HepG2 (cell line): ENCODE results near the gene DNASE1L2. TPM values are rescaled to one million over a fixed set of nuclear protein-coding genes. Genes with fewer than 3 reads are reported as not detected.

ENCODE experiments used
- ELF3 ChIP-seq: IDR thresholded peaks from 2 replicates; pipeline ENCODE4 v1.6.1; 2016; ENCODE audit warnings: missing genetic modification reagents, missing compliant biosample characterization
- FUBP1 ChIP-seq: sonication (generic); formaldehyde crosslinking; IDR thresholded peaks from 2 replicates; pipeline ENCODE4 v1.5.1; 2020; ENCODE audit warnings: missing genetic modification reagents, mild to moderate bottlenecking, borderline replicate concordance
- HNRNPL ChIP-seq: fragments of 200-400 bp; formaldehyde crosslinking; IDR thresholded peaks from 2 replicates; pipeline ENCODE4 v1.6.1; 2017; ENCODE audit warnings: mild to moderate bottlenecking, low read depth, low read length
- NAIF1 ChIP-seq: sonication (generic); formaldehyde crosslinking; IDR thresholded peaks from 2 replicates; pipeline ENCODE4 v1.5.0; 2020; ENCODE audit warnings: mild to moderate bottlenecking, missing genetic modification reagents, borderline replicate concordance
- NFRKB ChIP-seq: fragments of 450-650 bp; IDR thresholded peaks from 2 replicates; pipeline ENCODE4 v1.6.1; 2017
- PBX2 ChIP-seq: IDR thresholded peaks from 2 replicates; pipeline ENCODE4 v1.6.1; 2016; ENCODE audit warnings: control low read depth
- XBP1 ChIP-seq: sonication (generic); formaldehyde crosslinking; IDR thresholded peaks from 2 replicates; pipeline ENCODE4 v1.5.0; 2020; ENCODE audit warnings: missing genetic modification reagents
- ZFY ChIP-seq: sonication (generic); formaldehyde crosslinking; IDR thresholded peaks from 2 replicates; pipeline ENCODE4 v1.4.0; 2020; ENCODE audit warnings: missing genetic modification reagents
- ZNF362 ChIP-seq: sonication (generic); formaldehyde crosslinking; IDR thresholded peaks from 2 replicates; pipeline ENCODE4 v1.4.0; 2020; ENCODE audit warnings: missing genetic modification reagents, mild to moderate bottlenecking, borderline replicate concordance
- ZNF597 ChIP-seq: sonication (generic); formaldehyde crosslinking; IDR thresholded peaks from 2 replicates; pipeline ENCODE4 v1.5.0; 2020; ENCODE audit warnings: missing genetic modification reagents
- ZNF709 ChIP-seq: sonication (generic); formaldehyde crosslinking; IDR thresholded peaks from 2 replicates; pipeline ENCODE4 v1.5.0; 2020; ENCODE audit warnings: mild to moderate bottlenecking, missing genetic modification reagents
- ZSCAN5A ChIP-seq: sonication (generic); formaldehyde crosslinking; IDR thresholded peaks from 2 replicates; pipeline ENCODE4 v1.8.0; 2022; ENCODE audit warnings: mild to moderate bottlenecking, missing genetic modification reagents, borderline replicate concordance
- polyA plus RNA-seq, 8 experiments: library from polyadenylated mRNA; depleted of rRNA in 3 of 8; stranded (reverse) in 7 of 8; unstranded in 1 of 8; fragments of >200 nt; fragmentation: Illumina TruSeq in 4 of 8; extraction: Trizol in 4 of 8; gene quantifications; 2 replicates each; pipeline versions ENCODE4 v1.2.1 to v1.2.3, GENCODE V29; 2011 to 2016; ENCODE audit warnings: low read depth in 4 of 8, missing spikeins in 1 of 8, mixed read lengths in 1 of 8; ENCODE audit not compliant: insufficient read depth in 1 of 8
- total RNA-seq, 5 experiments: library from RNA; depleted of rRNA; stranded (reverse); fragments of >200 nt; fragmentation: Illumina TruSeq; extraction: Trizol; gene quantifications; 2 replicates each; pipeline ENCODE4 v1.2.3, GENCODE V29; 2016; ENCODE audit warnings: low read depth in 1 of 5

Gene DNASE1L2
- total and polyA plus RNA-seq, 2 of the 13 experiments (the other 11 are each of a cell fraction or from before 2014, with no cell fraction given) = 0.44 to 0.50 TPM

- TF ChIP-seq ZNF362 (CRISPR knock-in tag) (no peak), HNRNPL (peak; percentile 80), PBX2 (CRISPR knock-in tag) (no peak), ZSCAN5A (0 out of 2 replicates have a peak, but pooled peaks have one; percentile 29), NFRKB (no peak), ZNF709 (CRISPR knock-in tag) (no peak), ZFY (CRISPR knock-in tag) (peak; percentile 11; the same call in 1 of the 2 replicates), ZNF597 (CRISPR knock-in tag) (no peak), ELF3 (no peak), NAIF1 (CRISPR knock-in tag) (no peak), FUBP1 (no peak), XBP1 (CRISPR knock-in tag) (no peak)
Measured at GRCh38 chr16:2238150-2238837, 2.0 kb downstream of the DNASE1L2 start (continued).
